Central memory CD8-positive, alpha-beta T cell (primary cell): ENCODE data around the gene CGNL1.

Source experiments
- ATAC-seq: fragments of 150-1000 bp; cut with Tn5 transposase; replicated peaks from 2 replicates; pipeline ENCODE4 v1.10.0; 2022; ENCODE audit warnings: mild to moderate bottlenecking, moderate FRiP score, moderate number of reproducible peaks; ENCODE audit not compliant: poor library complexity, severe bottlenecking; ENCODE audit errors: extremely low read depth
- DNase-seq, 2 donors: peaks; one replicate each; pipeline ENCODE4 v3.0.0; 2021; ENCODE audit warnings: low spot score in 2 of 2
- H3K27ac Mint-ChIP-seq: one replicate; pipeline ENCODE4 v1.8.0; 2022; ENCODE audit warnings: low read depth, mild to moderate bottlenecking, moderate library complexity, mixed read lengths
- H3K27me3 Mint-ChIP-seq: one replicate; pipeline ENCODE4 v1.8.0; 2022; ENCODE audit warnings: mixed read lengths
- H3K36me3 Mint-ChIP-seq: one replicate; pipeline ENCODE4 v1.8.0; 2022; ENCODE audit warnings: mild to moderate bottlenecking, moderate library complexity, mixed read lengths; ENCODE audit not compliant: insufficient read depth
- H3K4me1 Mint-ChIP-seq: one replicate; pipeline ENCODE4 v1.8.0; 2022; ENCODE audit warnings: mixed read lengths
- H3K4me3 Mint-ChIP-seq: one replicate; pipeline ENCODE4 v1.8.0; 2022; ENCODE audit warnings: mild to moderate bottlenecking, moderate library complexity, mixed read lengths
- H3K9me3 Mint-ChIP-seq: one replicate; pipeline ENCODE4 v1.8.0; 2022; ENCODE audit warnings: mixed read lengths

Gene CGNL1

GRCh38 chr15:57382969-57383368 lies 6.7 kb downstream of the CGNL1 start:
- DNase-seq (no peak), ATAC-seq (no peak)
- Mint-ChIP-seq H3K27me3 (peaks cover 55% of the 10 kb centered on the region), H3K36me3 (no peaks in the 10 kb centered on the region), H3K27ac (no peak overlapping the region), H3K9me3 (no peaks in the 10 kb centered on the region), H3K4me1 (no peaks in the 10 kb centered on the region), H3K4me3 (no peak overlapping the region)

- H3K9me3 Mint-ChIP-seq: no peaks in the 10 kb centered on the region
- H3K4me1 Mint-ChIP-seq: no peaks in the 10 kb centered on the region
- peaks cover 49% of the 10 kb centered on the region for H3K27me3 Mint-ChIP-seq
- H3K36me3 Mint-ChIP-seq: no peaks in the 10 kb centered on the region
- ATAC-seq (no peak), DNase-seq (no peak)
- H3K27ac Mint-ChIP-seq: no peak overlapping the region
- H3K4me3 Mint-ChIP-seq: no peak overlapping the region
These were observed 7.7 kb downstream of the CGNL1 start for GRCh38 chr15:57384024-57384423.

DNA sequence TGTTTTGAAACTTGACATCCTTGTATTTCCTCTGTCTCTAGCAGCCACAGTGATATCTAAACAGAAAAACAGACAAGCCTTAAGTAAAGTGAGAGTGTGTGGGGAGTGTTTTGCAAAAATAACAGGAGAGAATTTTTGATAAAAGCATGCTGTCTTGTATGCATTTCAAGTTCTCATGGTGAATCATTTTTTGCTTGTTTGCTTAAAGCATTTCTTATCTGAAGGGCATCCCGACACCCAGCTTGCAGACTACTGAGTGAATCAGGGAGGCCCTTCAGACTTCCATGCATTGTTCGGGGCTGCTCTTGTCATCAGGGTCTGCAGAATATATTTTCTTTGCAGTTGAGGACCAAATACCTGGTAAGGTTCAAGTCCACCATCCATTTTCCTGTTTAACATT lies 8.5 kb downstream of the CGNL1 start:
- DNase-seq (no peak), ATAC-seq (no peak)
- H3K27ac Mint-ChIP-seq: no peak overlapping the region
- H3K9me3 Mint-ChIP-seq: no peaks in the 10 kb centered on the region
- H3K4me1 Mint-ChIP-seq: no peaks in the 10 kb centered on the region
- H3K4me3 Mint-ChIP-seq: no peak overlapping the region
- peaks cover 41% of the 10 kb centered on the region for H3K27me3 Mint-ChIP-seq
- H3K36me3 Mint-ChIP-seq: no peaks in the 10 kb centered on the region

GRCh38 chr15:57385923-57386390 lies 9.7 kb downstream of the CGNL1 start:
- Mint-ChIP-seq H3K36me3 (no peaks in the 10 kb centered on the region), H3K27me3 (peaks cover 30% of the 10 kb centered on the region), H3K27ac (no peak overlapping the region), H3K4me1 (no peaks in the 10 kb centered on the region), H3K4me3 (no peak overlapping the region), H3K9me3 (no peaks in the 10 kb centered on the region)
- ATAC-seq: no peak
- DNase-seq: no peak

- ATAC-seq: no peak
These were observed 10.7 kb downstream of the CGNL1 start for GRCh38 chr15:57386976-57387375.

GRCh38 chr15:57387564-57388076 lies 11.3 kb downstream of the CGNL1 start:
- ATAC-seq: no peak
- DNase-seq: no peak
- no peaks in the 10 kb centered on the region for H3K36me3 Mint-ChIP-seq

More at GRCh38 chr15:57386976-57387375, 10.7 kb downstream of the CGNL1 start:
- no peak overlapping the region for H3K27ac Mint-ChIP-seq
- DNase-seq: no peak
- no peaks in the 10 kb centered on the region for H3K9me3 Mint-ChIP-seq
- no peaks in the 10 kb centered on the region for H3K4me1 Mint-ChIP-seq
- H3K36me3 Mint-ChIP-seq: no peaks in the 10 kb centered on the region
- H3K4me3 Mint-ChIP-seq: no peak overlapping the region
- peaks cover 22% of the 10 kb centered on the region for H3K27me3 Mint-ChIP-seq

GRCh38 chr15:57388464-57388863 lies 12.2 kb downstream of the CGNL1 start:
- H3K27ac Mint-ChIP-seq: no peak overlapping the region
- no peaks in the 10 kb centered on the region for H3K4me1 Mint-ChIP-seq
- ATAC-seq (no peak), DNase-seq (no peak)
- peaks cover 11% of the 10 kb centered on the region for H3K27me3 Mint-ChIP-seq
- H3K4me3 Mint-ChIP-seq: no peak overlapping the region
- H3K9me3 Mint-ChIP-seq: no peaks in the 10 kb centered on the region
- no peaks in the 10 kb centered on the region for H3K36me3 Mint-ChIP-seq

More at GRCh38 chr15:57387564-57388076, 11.3 kb downstream of the CGNL1 start:
- Mint-ChIP-seq H3K27me3 (peaks cover 16% of the 10 kb centered on the region), H3K27ac (no peak overlapping the region), H3K4me3 (no peak overlapping the region), H3K4me1 (no peaks in the 10 kb centered on the region), H3K9me3 (no peaks in the 10 kb centered on the region)

- H3K27me3 Mint-ChIP-seq: peaks cover 11% of the 10 kb centered on the region
- ATAC-seq: no peak
- no peak for DNase-seq
- H3K4me1 Mint-ChIP-seq: no peaks in the 10 kb centered on the region
- H3K27ac Mint-ChIP-seq: no peak overlapping the region
- H3K4me3 Mint-ChIP-seq: no peak overlapping the region
- no peaks in the 10 kb centered on the region for H3K36me3 Mint-ChIP-seq
- no peaks in the 10 kb centered on the region for H3K9me3 Mint-ChIP-seq
These were observed 13.7 kb downstream of the CGNL1 start for GRCh38 chr15:57389991-57390390.

- Mint-ChIP-seq H3K27me3 (peaks cover 11% of the 10 kb centered on the region), H3K27ac (no peak overlapping the region), H3K36me3 (no peaks in the 10 kb centered on the region), H3K4me1 (no peaks in the 10 kb centered on the region), H3K4me3 (no peak overlapping the region), H3K9me3 (no peaks in the 10 kb centered on the region)
- DNase-seq (no peak), ATAC-seq (no peak)
These were observed 14.3 kb downstream of the CGNL1 start for GRCh38 chr15:57390583-57390982.

DNA sequence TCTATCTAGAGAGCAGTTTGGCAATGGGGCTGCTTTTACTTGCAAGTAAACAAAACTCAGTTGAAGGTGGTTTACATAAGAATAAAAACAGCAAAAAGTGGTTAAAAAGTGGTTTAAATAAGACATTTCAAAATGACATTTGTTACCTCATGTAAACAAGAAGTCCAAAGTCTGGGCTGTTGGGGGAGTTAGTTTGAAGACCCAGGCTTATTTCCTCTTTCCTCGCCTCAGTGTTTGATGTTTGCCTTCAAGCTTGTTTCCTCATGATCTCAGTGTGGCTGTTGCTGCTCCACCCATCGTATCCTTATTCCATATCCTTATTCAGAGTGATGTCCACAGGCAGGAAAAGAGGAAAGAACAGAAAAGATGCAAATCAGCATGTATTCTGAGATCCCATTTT lies 15.2 kb downstream of the CGNL1 start:
- Mint-ChIP-seq H3K27ac (no peak overlapping the region), H3K36me3 (no peaks in the 10 kb centered on the region), H3K4me3 (no peak overlapping the region), H3K27me3 (peaks cover 13% of the 10 kb centered on the region), H3K4me1 (no peaks in the 10 kb centered on the region), H3K9me3 (no peaks in the 10 kb centered on the region)
- ATAC-seq: no peak
- DNase-seq: no peak

DNA sequence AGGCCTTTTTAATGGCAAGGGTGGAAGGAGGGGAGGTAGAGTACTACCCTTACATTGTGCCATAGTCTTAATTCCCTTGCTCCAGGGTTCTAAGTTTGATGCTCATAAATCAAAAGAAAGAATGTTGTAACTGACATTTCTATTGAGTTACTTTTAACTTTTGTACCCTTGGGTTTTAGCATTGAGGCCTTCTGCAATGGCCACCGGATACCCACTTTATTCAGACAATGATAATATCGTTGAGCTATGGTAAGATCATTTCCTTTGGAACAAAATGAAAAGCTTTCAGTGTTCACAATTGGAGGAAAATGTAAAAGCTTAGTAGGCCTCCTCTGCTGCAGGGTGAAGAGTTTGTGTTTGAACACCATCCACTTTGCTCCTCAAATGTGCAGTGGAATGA lies 16.8 kb downstream of the CGNL1 start:
- no peak for DNase-seq
- ATAC-seq: no peak
- Mint-ChIP-seq H3K36me3 (no peaks in the 10 kb centered on the region), H3K9me3 (no peaks in the 10 kb centered on the region), H3K4me3 (no peak overlapping the region), H3K4me1 (no peaks in the 10 kb centered on the region), H3K27ac (no peak overlapping the region), H3K27me3 (peaks cover 12% of the 10 kb centered on the region)

- ATAC-seq: no peak
These were observed 19.0 kb downstream of the CGNL1 start for GRCh38 chr15:57395292-57395691.

GRCh38 chr15:57398336-57398735 lies 22.0 kb downstream of the CGNL1 start:
- Mint-ChIP-seq H3K9me3 (no peaks in the 10 kb centered on the region), H3K4me3 (no peak overlapping the region), H3K36me3 (no peaks in the 10 kb centered on the region)

More at GRCh38 chr15:57395292-57395691, 19.0 kb downstream of the CGNL1 start:
- Mint-ChIP-seq H3K36me3 (no peaks in the 10 kb centered on the region), H3K27ac (no peak overlapping the region), H3K27me3 (peaks cover 29% of the 10 kb centered on the region), H3K4me3 (no peak overlapping the region), H3K9me3 (no peaks in the 10 kb centered on the region), H3K4me1 (no peaks in the 10 kb centered on the region)
- no peak for DNase-seq

More at GRCh38 chr15:57398336-57398735, 22.0 kb downstream of the CGNL1 start:
- Mint-ChIP-seq H3K27ac (no peak overlapping the region), H3K27me3 (peaks cover 39% of the 10 kb centered on the region), H3K4me1 (no peaks in the 10 kb centered on the region)
- DNase-seq (no peak), ATAC-seq (no peak)
